T-cell (primary cell): ENCODE data around the gene SEPTIN10. TPM values are rescaled to one million over a fixed set of nuclear protein-coding genes. Genes with fewer than 3 reads are reported as not detected.
"Not testable (repeated sequence)": the region's sequence is repeated elsewhere in the genome, so short reads cannot be mapped to it uniquely, and the experiment has no call there.

Source experiments
- ATAC-seq, 4 experiments: fragments of 200-7000 bp in 3 of 4; fragments of 150-1000 bp in 1 of 4; cut with Tn5 transposase; replicated peaks in 1 of 4; 1 replicate in 3 of 4; 2 replicates in 1 of 4; pipeline ENCODE4 v1.10.0; 2021; ENCODE audit warnings: moderate library complexity in 3 of 4, mild to moderate bottlenecking in 2 of 4, moderate number of reproducible peaks in 1 of 4
- CTCF ChIA-PET, 2 donors: fragments of 300-600 bp; sonication (Branson Sonifier 250); formaldehyde crosslinking; loops; one replicate each; lab custom pipeline; 2022; ENCODE audit warnings: antibody characterized with exemption in 2 of 2; lab: Charles Lee
- POLR2A ChIA-PET, 2 donors: fragments of 300-600 bp; sonication (Branson Sonifier 250); formaldehyde crosslinking; loops; one replicate each; lab custom pipeline; 2022; ENCODE audit warnings: antibody characterized with exemption in 2 of 2; lab: Charles Lee
- DNase-seq, 35 experiments: peaks; one replicate each; pipeline versions ENCODE4 v3.0.0 to v3.0.0-alpha.2; 2013 to 2023
- H3K27ac ChIP-seq: one replicate; pipeline ENCODE4 v1.5.1; 2013; ENCODE audit warnings: low read length
- H3K27me3 ChIP-seq, 2 experiments: replicated peaks in 1 of 2; 1 replicate in 1 of 2; 2 replicates in 1 of 2; pipeline versions ENCODE4 v1.6.1 to v1.7.0; 2013; ENCODE audit warnings: low read length in 1 of 2, mixed read lengths in 1 of 2; ENCODE audit not compliant: control insufficient read depth in 2 of 2, insufficient read depth in 2 of 2; ENCODE audit errors: extremely low read depth in 1 of 2
- H3K36me3 ChIP-seq, 2 donors: 1 replicate in 1 of 2; 2 replicates in 1 of 2; pipeline versions ENCODE4 v1.6.1 to v1.7.0; 2013; ENCODE audit warnings: low read length in 1 of 2; ENCODE audit not compliant: control insufficient read depth in 2 of 2, insufficient read depth in 1 of 2; ENCODE audit errors: extremely low read depth in 1 of 2
- H3K4me1 ChIP-seq, 2 experiments: 1 replicate in 1 of 2; 2 replicates in 1 of 2; pipeline versions ENCODE4 v1.6.1 to v1.7.0; 2013; ENCODE audit warnings: low read length in 2 of 2, mixed read lengths in 1 of 2; ENCODE audit not compliant: insufficient read depth in 2 of 2, control insufficient read depth in 1 of 2; ENCODE audit errors: extremely low read depth in 1 of 2
- H3K4me3 ChIP-seq, 2 donors: 1 replicate in 1 of 2; 2 replicates in 1 of 2; pipeline versions ENCODE4 v1.5.1 to v1.7.0; 2013; ENCODE audit warnings: mild to moderate bottlenecking in 2 of 2, low read length in 1 of 2, moderate library complexity in 1 of 2; ENCODE audit not compliant: control insufficient read depth in 1 of 2; ENCODE audit errors: extremely low read depth in 1 of 2
- H3K9me3 ChIP-seq: 2 replicates; pipeline ENCODE4 v1.7.0; 2013
- H3K27ac Mint-ChIP-seq, 2 donors: one replicate each; pipeline ENCODE4 v1.8.0; 2020 to 2021; ENCODE audit warnings: mild to moderate bottlenecking in 2 of 2, mixed read lengths in 2 of 2
- H3K27me3 Mint-ChIP-seq, 2 donors: one replicate each; pipeline ENCODE4 v1.8.0; 2021 to 2022; ENCODE audit warnings: mixed read lengths in 2 of 2
- H3K36me3 Mint-ChIP-seq: one replicate; pipeline ENCODE4 v1.8.0; 2021; ENCODE audit warnings: mixed read lengths
- H3K4me1 Mint-ChIP-seq, 3 donors: one replicate each; pipeline ENCODE4 v1.8.0; 2020 to 2022; ENCODE audit warnings: mixed read lengths in 3 of 3, mild to moderate bottlenecking in 1 of 3
- H3K4me3 Mint-ChIP-seq, 3 donors: one replicate each; pipeline ENCODE4 v1.8.0; 2020 to 2022; ENCODE audit warnings: mild to moderate bottlenecking in 3 of 3, mixed read lengths in 3 of 3, moderate library complexity in 3 of 3
- H3K9me3 Mint-ChIP-seq, 3 donors: one replicate each; pipeline ENCODE4 v1.8.0; 2020 to 2022; ENCODE audit warnings: mixed read lengths in 3 of 3
- WGBS: methylation state at CpG from one replicate; pipeline ENCODE4 v1.1.5; 2013; ENCODE audit warnings: missing lambda C conversion rate; ENCODE audit not compliant: insufficient coverage; 5-methylcytosine and 5-hydroxymethylcytosine counted together
- total RNA-seq, 35 experiments: library from RNA in 6 of 35; stranded (reverse) in 6 of 35; fragments of 120-200 nt in 1 of 35; gene quantifications; one replicate each; pipeline versions ENCODE4 v1.2.1 to v1.2.4 and lab custom pipeline; 2013 to 2026

SEPTIN10 gene
- total RNA-seq, 5 donors from 2014 or later (not counting 1 experiment from before 2014, with no cell fraction given), result 2.2 to 3.7 (median 3.3) TPM

- POLR2A ChIA-PET, result no interaction called here
- Histone ChIP-seq H3K4me3 (no peak overlapping the region), H3K36me3 (no peaks in the 10 kb centered on the region), H3K9me3 (no peaks in the 10 kb centered on the region), H3K27ac (no peak overlapping the region), H3K27me3 (peaks cover 0 to 16% of the 10 kb centered on the region in 2 experiments), H3K4me1 (no peaks in the 10 kb centered on the region)
- Mint-ChIP-seq H3K9me3 (no peaks in the 10 kb centered on the region), H3K27ac (no peak overlapping the region), H3K4me1 (no peaks in the 10 kb centered on the region), H3K27me3 (peaks cover 0 to 7% of the 10 kb centered on the region in 2 donors), H3K4me3 (no peak overlapping the region), H3K36me3 (no peaks in the 10 kb centered on the region)
- DNase-seq (no peak), ATAC-seq (no peak)
- no CpG with 5 or more reads among the region's 3 CpGs for WGBS
- CTCF ChIA-PET, result no interaction called here
Measured at GRCh38 chr2:109592905-109593304, 20.9 kb downstream of the SEPTIN10 start.

GRCh38 chr2:109591206-109591605 is 22.6 kb downstream of the SEPTIN10 start:
- Histone ChIP-seq H3K9me3 (no peaks in the 10 kb centered on the region), H3K27ac (no peak overlapping the region), H3K27me3 (peaks cover 0 to 12% of the 10 kb centered on the region in 2 experiments), H3K4me1 (no peaks in the 10 kb centered on the region), H3K4me3 (no peak overlapping the region), H3K36me3 (no peaks in the 10 kb centered on the region)
- ChIA-PET POLR2A (no interaction called here), CTCF (no interaction called here)
- DNase-seq, result no peak
- no peak overlapping the region for H3K27ac Mint-ChIP-seq
- no peak for ATAC-seq
- peaks cover 0 to 10% of the 10 kb centered on the region in 2 donors for H3K27me3 Mint-ChIP-seq
- no peaks in the 10 kb centered on the region for H3K36me3 Mint-ChIP-seq
- H3K4me3 Mint-ChIP-seq, result no peak overlapping the region
- H3K9me3 Mint-ChIP-seq, result no peaks in the 10 kb centered on the region
- H3K4me1 Mint-ChIP-seq, result no peaks in the 10 kb centered on the region

GRCh38 chr2:109586687-109587086 is 27.1 kb downstream of the SEPTIN10 start:
- Mint-ChIP-seq H3K4me3 (no peak overlapping the region), H3K4me1 (no peaks in the 10 kb centered on the region)
- CTCF ChIA-PET, result interaction anchor here in 1 of 2 donors (0.5 to 0.6 kb wide), 2 partner anchors 18 to 38 kb away, joined by 3 to 10 read pairs; no protein-coding TSS in a partner anchor

GRCh38 chr2:109582928-109583895 is 30.6 kb downstream of the SEPTIN10 start:
- ChIA-PET POLR2A (interaction anchor here in 1 of 2 donors (0.6 kb wide), 1 partner anchor 38 kb away, joined by 3 read pairs; no protein-coding TSS in a partner anchor), CTCF (no interaction called here)
- DNase-seq, result no peak
- H3K4me3 ChIP-seq, result no peak overlapping the region
- no peaks in the 10 kb centered on the region for H3K4me1 Mint-ChIP-seq
- H3K9me3 ChIP-seq, result no peaks in the 10 kb centered on the region
- H3K27me3 Mint-ChIP-seq, result peaks cover 5 to 15% of the 10 kb centered on the region in 2 donors
- H3K9me3 Mint-ChIP-seq, result no peaks in the 10 kb centered on the region
- H3K27me3 ChIP-seq, result peaks cover 0 to 3% of the 10 kb centered on the region in 2 experiments
- no peak for ATAC-seq
- H3K36me3 ChIP-seq, result no peaks in the 10 kb centered on the region
- WGBS, result 50% methylated on average over 1 of the region's 6 CpGs
- H3K27ac ChIP-seq, result no peak overlapping the region
- no peaks in the 10 kb centered on the region for H3K36me3 Mint-ChIP-seq
- H3K27ac Mint-ChIP-seq, result no peak overlapping the region
- no peaks in the 10 kb centered on the region for H3K4me1 ChIP-seq
- no peak overlapping the region for H3K4me3 Mint-ChIP-seq

More at GRCh38 chr2:109586687-109587086, 27.1 kb downstream of the SEPTIN10 start:
- Mint-ChIP-seq H3K27me3 (peaks cover 1 to 18% of the 10 kb centered on the region in 2 donors), H3K36me3 (no peaks in the 10 kb centered on the region), H3K27ac (no peak overlapping the region), H3K9me3 (no peaks in the 10 kb centered on the region)
- POLR2A ChIA-PET, result interaction anchor here in 1 of 2 donors (0.5 kb wide), 1 partner anchor 16 kb away, joined by 9 read pairs; no protein-coding TSS in a partner anchor
- DNase-seq (no peak), ATAC-seq (no peak)
- no peak overlapping the region for H3K4me3 ChIP-seq
- H3K4me1 ChIP-seq, result no peaks in the 10 kb centered on the region
- peaks cover 0 to 10% of the 10 kb centered on the region in 2 experiments for H3K27me3 ChIP-seq
- no peaks in the 10 kb centered on the region for H3K9me3 ChIP-seq
- H3K36me3 ChIP-seq, result no peaks in the 10 kb centered on the region
- H3K27ac ChIP-seq, result no peak overlapping the region

GRCh38 chr2:109577630-109578029 is 36.1 kb downstream of the SEPTIN10 start:
- no CpG with 5 or more reads among the region's 7 CpGs for WGBS
- ATAC-seq, H3K27ac Mint-ChIP-seq, H3K9me3 Mint-ChIP-seq, H3K27ac ChIP-seq, H3K4me3 Mint-ChIP-seq, DNase-seq, H3K9me3 ChIP-seq, H3K36me3 ChIP-seq, H3K4me1 ChIP-seq, POLR2A ChIA-PET, H3K36me3 Mint-ChIP-seq, H3K27me3 ChIP-seq, H3K4me1 Mint-ChIP-seq, CTCF ChIA-PET, H3K4me3 ChIP-seq: not testable (repeated sequence)
- peaks cover 9 to 11% of the 10 kb centered on the region in 2 donors for H3K27me3 Mint-ChIP-seq

- ATAC-seq (no peak), DNase-seq (no peak)
- peaks cover 0 to 11% of the 10 kb centered on the region in 2 experiments for H3K27me3 ChIP-seq
- H3K9me3 ChIP-seq, result no peaks in the 10 kb centered on the region
- POLR2A ChIA-PET, result no interaction called here
- Mint-ChIP-seq H3K4me3 (no peak overlapping the region), H3K9me3 (no peaks in the 10 kb centered on the region), H3K27ac (no peak overlapping the region), H3K4me1 (no peaks in the 10 kb centered on the region), H3K27me3 (peaks cover 5 to 8% of the 10 kb centered on the region in 2 donors), H3K36me3 (no peaks in the 10 kb centered on the region)
- H3K36me3 ChIP-seq, result no peaks in the 10 kb centered on the region
- H3K27ac ChIP-seq, result no peak overlapping the region
- no CpG with 5 or more reads among the region's 1 CpG for WGBS
- CTCF ChIA-PET, result no interaction called here
- H3K4me3 ChIP-seq, result no peak overlapping the region
- H3K4me1 ChIP-seq, result no peaks in the 10 kb centered on the region
Measured at GRCh38 chr2:109575373-109575772, 38.4 kb downstream of the SEPTIN10 start.
